ENCODE data around the gene EFS.

EFS gene

DNA sequence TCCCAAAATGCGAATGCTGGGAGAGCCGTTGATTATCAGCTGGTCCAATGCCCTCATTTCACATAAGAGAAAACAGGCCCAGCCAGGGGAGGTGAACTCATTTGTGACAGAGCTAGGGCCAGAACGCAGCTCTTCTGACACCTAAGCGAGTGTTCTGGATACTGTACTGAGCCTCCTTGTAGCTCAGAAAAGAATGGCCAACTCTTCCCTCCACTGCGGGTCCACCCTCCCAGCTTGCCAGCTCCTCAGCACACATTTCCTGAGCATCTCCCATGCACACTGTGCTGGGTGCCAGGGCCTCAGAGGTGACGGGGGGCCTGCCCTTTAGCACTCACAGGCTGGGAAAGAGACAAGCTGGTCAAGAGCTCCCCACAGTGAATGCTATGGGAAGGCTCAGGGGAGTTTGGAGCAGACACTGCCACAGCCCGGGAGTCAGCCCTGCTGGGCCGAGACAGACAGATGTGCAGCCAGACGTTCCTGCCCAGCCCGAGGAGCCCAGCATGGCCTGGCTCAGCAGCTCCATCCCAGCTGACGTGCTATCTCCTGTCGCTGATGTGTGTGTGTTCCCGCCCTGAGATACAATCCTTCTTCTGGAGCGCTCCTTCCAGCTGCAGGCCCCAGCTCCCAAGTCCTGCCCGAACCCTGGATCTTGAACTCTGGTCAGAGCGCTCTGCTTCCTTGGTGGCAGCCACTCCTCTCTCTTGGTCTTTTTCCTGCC is 15.4 kb upstream of the EFS start:
- TF ChIP-seq, protein P1, sequence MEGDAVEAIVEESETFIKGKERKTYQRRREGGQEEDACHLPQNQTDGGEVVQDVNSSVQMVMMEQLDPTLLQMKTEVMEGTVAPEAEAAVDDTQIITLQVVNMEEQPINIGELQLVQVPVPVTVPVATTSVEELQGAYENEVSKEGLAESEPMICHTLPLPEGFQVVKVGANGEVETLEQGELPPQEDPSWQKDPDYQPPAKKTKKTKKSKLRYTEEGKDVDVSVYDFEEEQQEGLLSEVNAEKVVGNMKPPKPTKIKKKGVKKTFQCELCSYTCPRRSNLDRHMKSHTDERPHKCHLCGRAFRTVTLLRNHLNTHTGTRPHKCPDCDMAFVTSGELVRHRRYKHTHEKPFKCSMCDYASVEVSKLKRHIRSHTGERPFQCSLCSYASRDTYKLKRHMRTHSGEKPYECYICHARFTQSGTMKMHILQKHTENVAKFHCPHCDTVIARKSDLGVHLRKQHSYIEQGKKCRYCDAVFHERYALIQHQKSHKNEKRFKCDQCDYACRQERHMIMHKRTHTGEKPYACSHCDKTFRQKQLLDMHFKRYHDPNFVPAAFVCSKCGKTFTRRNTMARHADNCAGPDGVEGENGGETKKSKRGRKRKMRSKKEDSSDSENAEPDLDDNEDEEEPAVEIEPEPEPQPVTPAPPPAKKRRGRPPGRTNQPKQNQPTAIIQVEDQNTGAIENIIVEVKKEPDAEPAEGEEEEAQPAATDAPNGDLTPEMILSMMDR (IDR thresholded peaks at IDR 0.05; ENCODE audit: low read depth, low read length, missing control alignments), result no peak
- DNase-seq (ENCODE audit: low read depth), result no peak
- no peak overlapping the region for H3K4me3 ChIP-seq (ENCODE audit: low read depth, low read length)
- in situ Hi-C loops (cut with HindIII; ENCODE audit: low sequenced_read_pairs), result no loop called here

- no peak for DNase-seq (ENCODE audit: low read depth)
- TF ChIP-seq, protein P1 (IDR thresholded peaks at IDR 0.05; ENCODE audit: low read depth, low read length, missing control alignments), result peak; percentile 86
- in situ Hi-C loops (cut with HindIII; ENCODE audit: low sequenced_read_pairs), result no loop called here
- H3K4me3 ChIP-seq (ENCODE audit: low read depth, low read length), result no peak overlapping the region
These were observed 14.6 kb upstream of the EFS start for GRCh38 chr14:23379366-23380196.

- no peak overlapping the region for H3K4me3 ChIP-seq (ENCODE audit: low read depth, low read length)
- in situ Hi-C loops (cut with HindIII; ENCODE audit: low sequenced_read_pairs), result no loop called here
- DNase-seq (ENCODE audit: low read depth), result no peak
- TF ChIP-seq, protein P1 (IDR thresholded peaks at IDR 0.05; ENCODE audit: low read depth, low read length, missing control alignments), result no peak
These were observed 13.7 kb upstream of the EFS start for GRCh38 chr14:23378612-23379220.

DNA sequence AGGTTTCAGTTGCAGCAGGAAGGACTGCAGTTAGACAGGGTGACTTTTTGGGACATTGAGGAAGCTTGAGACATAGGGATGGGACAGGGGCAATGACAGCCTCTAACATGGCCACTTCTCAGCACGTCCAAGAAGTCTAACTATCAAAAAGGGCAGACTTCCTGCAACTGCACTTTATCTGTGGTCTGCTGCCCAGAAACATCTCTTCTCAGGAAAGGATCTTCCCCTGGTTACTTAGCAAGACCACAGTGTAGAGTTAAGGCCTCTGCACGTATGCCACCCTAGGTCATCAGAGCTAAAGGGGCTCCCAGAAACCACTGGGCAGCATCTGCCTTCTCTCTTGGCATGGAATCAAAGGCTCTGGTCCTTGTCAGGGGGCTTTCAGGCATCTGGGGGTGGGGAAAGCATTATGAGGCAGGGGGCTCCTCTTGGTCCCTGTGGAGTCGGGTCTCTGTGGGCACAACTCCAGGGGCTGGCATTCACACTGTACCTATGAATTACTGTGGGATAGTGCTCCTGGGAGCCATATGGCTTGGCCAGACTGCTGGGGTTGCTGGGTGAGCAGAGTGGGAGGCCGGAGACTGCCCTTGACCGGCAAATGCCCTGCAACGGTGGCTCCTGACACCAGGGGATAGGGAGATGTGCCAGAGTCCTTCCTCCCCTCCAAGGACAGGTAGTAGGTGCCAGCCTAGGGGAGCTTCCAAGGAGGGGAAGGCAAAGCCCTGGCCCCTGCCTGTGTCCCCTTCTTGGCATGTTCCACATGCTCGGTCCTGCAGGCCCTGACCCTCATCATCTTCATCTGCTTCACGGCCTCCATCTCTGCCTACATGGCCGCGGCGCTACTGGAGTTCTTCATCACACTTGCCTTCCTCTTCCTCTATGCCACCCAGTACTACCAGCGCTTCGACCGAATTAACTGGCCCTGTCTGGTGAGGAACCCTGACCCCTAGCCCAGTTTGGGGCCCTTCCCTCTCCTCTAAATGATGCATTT is 12.9 kb upstream of the EFS start:
- DNase-seq (ENCODE audit: low read depth), result no peak
- no peak overlapping the region for H3K4me3 ChIP-seq (ENCODE audit: low read depth, low read length)
- in situ Hi-C loops (cut with HindIII; ENCODE audit: low sequenced_read_pairs), result no loop called here
- TF ChIP-seq, protein P1 (IDR thresholded peaks at IDR 0.05; ENCODE audit: low read depth, low read length, missing control alignments), result no peak

DNA sequence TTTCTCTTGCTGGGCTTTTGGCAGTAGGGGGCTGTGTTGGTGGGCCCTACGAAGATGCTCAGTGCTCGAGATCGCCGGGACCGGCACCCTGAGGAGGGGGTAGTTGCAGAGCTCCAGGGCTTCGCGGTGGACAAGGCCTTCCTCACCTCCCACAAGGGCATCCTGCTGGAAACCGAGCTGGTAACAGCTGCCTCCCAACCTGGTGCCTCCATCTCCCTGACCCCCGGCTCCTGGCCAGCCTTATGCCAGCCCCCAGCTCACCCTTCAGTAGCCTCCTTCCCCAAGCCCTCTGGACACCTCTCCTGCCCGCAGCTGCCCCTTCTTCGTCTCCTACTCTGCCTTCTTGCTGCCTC is 12.2 kb upstream of the EFS start:
- in situ Hi-C loops (cut with HindIII; ENCODE audit: low sequenced_read_pairs), result no loop called here
- no peak for DNase-seq (ENCODE audit: low read depth)
- TF ChIP-seq, protein P1 (IDR thresholded peaks at IDR 0.05; ENCODE audit: low read depth, low read length, missing control alignments), result no peak
- H3K4me3 ChIP-seq (ENCODE audit: low read depth, low read length), result no peak overlapping the region

All from astrocyte of the cerebellum (primary cell).